D721Med (cell line): ENCODE data around the gene MKRN1.

Source experiments
- DNase-seq: peaks from one replicate; pipeline ENCODE4 v3.0.0; 2011; ENCODE audit warnings: low spot score; ENCODE audit not compliant: insufficient read length
- FAIRE-seq: peaks from 2 replicates; lab custom pipeline; 2011; peaks lifted over from hg19 to GRCh38; lab: Jason Lieb, UNC
- CTCF ChIP-seq: IDR thresholded peaks from 2 replicates; pipeline ENCODE4 v1.5.1; 2012; ENCODE audit warnings: mild to moderate bottlenecking, control low read depth; ENCODE audit not compliant: insufficient read depth; ENCODE audit errors: missing control alignments

Gene MKRN1

GRCh38 chr7:140447841-140448240 lies 31.5 kb downstream of the MKRN1 start:
- TF ChIP-seq CTCF: no peak
- DNase-seq: no peak
- no peak for FAIRE-seq

GRCh38 chr7:140446467-140446866 lies 32.8 kb downstream of the MKRN1 start:
- no peak for TF ChIP-seq CTCF
- DNase-seq (no peak), FAIRE-seq (no peak)

DNA sequence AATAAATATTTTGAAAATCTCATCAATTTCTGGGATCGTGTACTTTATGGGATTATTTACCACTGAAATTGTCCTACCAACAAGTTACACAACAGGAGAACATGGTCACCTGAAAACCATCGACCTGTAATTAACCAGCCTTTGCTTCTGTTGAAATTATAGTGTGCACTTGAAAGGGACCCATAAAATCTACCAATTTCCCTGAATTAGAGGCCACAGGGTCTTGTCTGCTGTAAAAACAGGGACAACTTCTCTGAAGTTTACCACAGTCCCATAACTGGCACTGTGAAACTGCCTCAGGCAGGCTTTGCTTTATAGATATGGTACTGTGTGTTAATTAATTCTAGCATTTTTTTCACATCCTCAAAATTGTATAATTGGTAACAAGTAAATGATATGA lies 37.8 kb downstream of the MKRN1 start:
- no peak for FAIRE-seq
- no peak for TF ChIP-seq CTCF
- DNase-seq: no peak

GRCh38 chr7:140440593-140440992 lies 38.7 kb downstream of the MKRN1 start:
- no peak for DNase-seq
- no peak for TF ChIP-seq CTCF

GRCh38 chr7:140439359-140439758 lies 39.9 kb downstream of the MKRN1 start:
- FAIRE-seq: no peak
- no peak for TF ChIP-seq CTCF
- no peak for DNase-seq

More at GRCh38 chr7:140440593-140440992, 38.7 kb downstream of the MKRN1 start:
- FAIRE-seq: no peak

DNA sequence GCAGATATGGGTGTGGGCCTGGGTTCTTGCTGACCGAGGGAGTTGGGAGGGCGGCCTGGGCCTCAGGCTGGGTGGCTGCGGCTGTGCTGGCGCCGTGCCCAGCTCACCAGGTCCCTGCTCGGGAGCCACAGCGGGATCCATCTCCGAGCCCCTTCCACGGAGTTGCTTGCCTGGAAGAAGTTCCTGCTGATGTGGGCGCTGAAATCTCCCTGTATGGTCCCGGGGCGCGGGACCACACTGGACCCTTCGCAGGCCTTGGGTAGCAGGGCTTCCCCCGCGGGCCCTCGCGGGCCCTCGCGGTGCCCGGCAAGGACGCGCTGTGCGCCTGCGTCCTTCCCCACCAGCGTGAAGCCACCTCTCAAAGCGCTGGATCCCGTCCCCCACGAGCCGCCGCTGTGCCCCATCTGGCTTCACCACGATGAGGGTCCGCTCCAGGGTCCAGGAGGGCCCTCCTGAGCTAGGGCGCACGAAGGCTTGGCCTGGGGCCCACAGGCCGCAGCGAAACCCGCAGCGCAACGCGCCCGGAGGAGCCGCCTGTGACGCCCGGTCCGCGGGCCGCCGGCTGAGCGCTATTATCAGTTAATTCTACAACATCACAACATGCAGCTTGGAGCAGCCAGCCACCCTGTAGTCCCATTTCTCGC lies 43.9 kb downstream of the MKRN1 start:
- no peak for DNase-seq
- no peak for FAIRE-seq
- TF ChIP-seq CTCF: no peak

DNA sequence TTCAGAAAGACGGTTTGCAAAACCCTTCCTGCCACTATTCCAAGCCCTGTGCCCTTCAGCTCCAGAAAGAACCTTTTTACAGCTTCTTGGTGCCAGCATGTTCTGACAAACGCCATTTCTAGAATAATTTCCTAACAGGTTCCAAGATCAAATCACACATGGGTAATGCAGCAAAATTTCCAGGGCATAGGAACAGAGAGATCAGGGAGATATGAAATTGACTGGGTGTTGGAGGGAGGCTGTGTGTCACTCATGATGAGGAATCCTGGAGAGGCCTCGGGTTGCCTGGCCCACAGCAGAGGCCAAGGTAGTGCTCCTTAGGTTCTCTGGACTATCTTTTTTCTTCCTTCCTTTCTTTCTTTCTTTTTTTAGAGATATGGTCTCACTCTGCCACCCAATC lies 45.9 kb downstream of the MKRN1 start:
- no peak for DNase-seq
- FAIRE-seq: no peak
- TF ChIP-seq CTCF: no peak
